K562 (cell line): ENCODE data around the gene AGAP1. TPM values are rescaled to one million over a fixed set of nuclear protein-coding genes. Genes with fewer than 3 reads are reported as not detected.

Experiments used
- ATAC-seq: fragments of 200-7000 bp; cut with Tn5 transposase; 3 replicates; pipeline ENCODE4 v1.9.1; 2020; ENCODE audit warnings: moderate library complexity
- BruUV-seq: library from RNA; stranded (reverse); fragments of 400-500 nt; replicated peaks from 2 replicates; lab custom pipeline; 2021; lab: Mats Ljungman, UMichigan
- CTCF ChIA-PET: fragments of 300-600 bp; formaldehyde crosslinking; extraction: SDS; loops from one replicate; lab custom pipeline; 2021; ENCODE audit warnings: low intra/inter-chr PET ratio; lab: Yijun Ruan, JAX
- POLR2A ChIA-PET: fragments of 300-600, 350-650 bp; sonication (Branson Sonifier 250); formaldehyde crosslinking; extraction: SDS; loops from one replicate; lab custom pipeline; 2021; ENCODE audit warnings: antibody characterized with exemption, inconsistent platforms; lab: Yijun Ruan, JAX
- DNase-seq, 4 experiments: peaks; one replicate each; pipeline versions ENCODE4 v3.0.0 to v3.0.0-alpha.2; 2011 to 2018; ENCODE audit warnings: low spot score in 3 of 4, mixed read lengths in 3 of 4; ENCODE audit errors: extremely low read depth in 1 of 4
- FAIRE-seq: peaks from 2 replicates; lab custom pipeline; 2011; peaks lifted over from hg19 to GRCh38; lab: Jason Lieb, UNC
- H2AFZ ChIP-seq: 2 replicates; pipeline ENCODE4 v1.6.0; 2011; ENCODE audit warnings: low read depth, low read length, control low read depth, inconsistent platforms
- H3K27ac ChIP-seq: fragments of 200-600 bp; 3 replicates; pipeline ENCODE4 v1.8.0; 2011; ENCODE audit warnings: low read depth, mild to moderate bottlenecking, control low read depth, inconsistent platforms, low read length, moderate library complexity, mixed read lengths; ENCODE audit errors: extremely low read depth
- H3K27me3 ChIP-seq, 2 experiments: fragments of 300-600 bp in 1 of 2; 2 replicates in 1 of 2; 3 replicates in 1 of 2; pipeline versions ENCODE4 v1.6.0 to v1.8.0; 2011; ENCODE audit warnings: inconsistent platforms in 2 of 2, low read length in 2 of 2, mild to moderate bottlenecking in 1 of 2, mixed read lengths in 1 of 2, moderate library complexity in 1 of 2; ENCODE audit not compliant: control insufficient read depth in 2 of 2, insufficient read depth in 2 of 2
- H3K36me3 ChIP-seq: fragments of 300-600 bp; 3 replicates; pipeline ENCODE4 v1.8.0; 2011; ENCODE audit warnings: mild to moderate bottlenecking, low read length, inconsistent platforms; ENCODE audit not compliant: control insufficient read depth, insufficient read depth
- H3K4me1 ChIP-seq, 2 experiments: fragments of 200-600 bp in 1 of 2; replicated peaks in 1 of 2; 2 replicates in 1 of 2; 3 replicates in 1 of 2; pipeline versions ENCODE4 v1.5.1 to v1.8.0; 2011; ENCODE audit warnings: inconsistent platforms in 2 of 2, low read length in 2 of 2, mild to moderate bottlenecking in 1 of 2, mixed read lengths in 1 of 2, moderate library complexity in 1 of 2; ENCODE audit not compliant: control insufficient read depth in 2 of 2, insufficient read depth in 2 of 2
- H3K4me2 ChIP-seq: 2 replicates; pipeline ENCODE4 v1.6.1; 2011; ENCODE audit warnings: low read length, control low read depth, inconsistent platforms, mixed read lengths; ENCODE audit not compliant: insufficient read depth
- H3K4me3 ChIP-seq: fragments of 200-600 bp; sonication (generic), shearing (Covaris generic); 2 replicates; pipeline ENCODE4 v1.5.1; 2016; ENCODE audit warnings: control low read depth, inconsistent platforms
- H3K79me2 ChIP-seq: fragments of 200-600 bp; 3 replicates; pipeline ENCODE4 v1.8.0; 2011; ENCODE audit warnings: low read length, inconsistent platforms; ENCODE audit not compliant: control insufficient read depth, insufficient read depth
- H3K9ac ChIP-seq, 2 experiments: 2 replicates each; pipeline versions ENCODE4 v1.6.0 to v1.6.1; 2011; ENCODE audit warnings: low read depth in 2 of 2, low read length in 2 of 2, control low read depth in 1 of 2, inconsistent platforms in 1 of 2, mild to moderate bottlenecking in 1 of 2, mixed read lengths in 1 of 2; ENCODE audit not compliant: insufficient read depth in 1 of 2
- H3K9me1 ChIP-seq: one replicate; pipeline ENCODE4 v1.6.0; 2011; ENCODE audit warnings: inconsistent platforms, mild to moderate bottlenecking, low read length, moderate library complexity; ENCODE audit not compliant: control insufficient read depth, insufficient read depth
- H3K9me3 ChIP-seq: replicated peaks from 2 replicates; pipeline ENCODE4 v1.5.1; 2011; ENCODE audit warnings: low read depth, low read length, inconsistent platforms; ENCODE audit not compliant: control insufficient read depth, insufficient read depth
- H4K20me1 ChIP-seq: replicated peaks from 2 replicates; pipeline ENCODE4 v1.6.1; 2011; ENCODE audit warnings: low read length, inconsistent platforms, mixed read lengths; ENCODE audit not compliant: control insufficient read depth, insufficient read depth
- CLOCK ChIP-seq: fragments of 250-450 bp; sonication (Bioruptor Pico); IDR thresholded peaks from 2 replicates; pipeline ENCODE4 v1.4.0; 2020; ENCODE audit warnings: mild to moderate bottlenecking, moderate library complexity, borderline replicate concordance
- DIDO1 ChIP-seq: fragments of 450-650 bp; IDR thresholded peaks from 2 replicates; pipeline ENCODE4 v1.6.1; 2016; ENCODE audit warnings: low read depth, missing biosample characterization, missing genetic modification characterization
- GTF2A2 ChIP-seq: IDR thresholded peaks from 2 replicates; pipeline ENCODE4 v1.6.1; 2016; ENCODE audit warnings: mild to moderate bottlenecking, missing genetic modification characterization, missing compliant biosample characterization
- HDGF ChIP-seq: fragments of 450-650 bp; IDR thresholded peaks from 2 replicates; pipeline ENCODE4 v1.6.1; 2016
- MTF1 ChIP-seq: fragments of 250-450 bp; sonication (Bioruptor Pico); IDR thresholded peaks from 2 replicates; pipeline ENCODE4 v1.9.0; 2021; ENCODE audit warnings: moderate library complexity, mild to moderate bottlenecking, inconsistent platforms, borderline replicate concordance
- NR2C2 ChIP-seq, 2 experiments: fragments of 200-800 bp in 1 of 2; sonication (Bioruptor generic) in 1 of 2; sonication (generic) in 1 of 2; formaldehyde crosslinking in 1 of 2; IDR thresholded peaks; 2 replicates each; pipeline versions ENCODE4 v1.6.1 to v1.8.0; 2016 to 2022; ENCODE audit warnings: mild to moderate bottlenecking in 1 of 2, missing compliant biosample characterization in 1 of 2, missing genetic modification characterization in 1 of 2, missing genetic modification reagents in 1 of 2
- OTX1 ChIP-seq: fragments of 450-650 bp; formaldehyde crosslinking; IDR thresholded peaks from 2 replicates; pipeline ENCODE4 v1.4.0; 2022; ENCODE audit warnings: mild to moderate bottlenecking
- POU5F1 ChIP-seq: fragments of 150-350 bp; IDR thresholded peaks from 2 replicates; pipeline ENCODE4 v1.6.1; 2014; ENCODE audit warnings: borderline replicate concordance, low read length, low read depth, mild to moderate bottlenecking; ENCODE audit not compliant: partially characterized antibody
- SMAD1 ChIP-seq: fragments of 150-350 bp; IDR thresholded peaks from 2 replicates; pipeline ENCODE4 v1.6.1; 2014; ENCODE audit warnings: low read length, low read depth; ENCODE audit not compliant: partially characterized antibody
- U2AF1 ChIP-seq: fragments of 200-400 bp; formaldehyde crosslinking; optimal IDR thresholded peaks from 2 replicates; pipeline ENCODE3; 2017; ENCODE audit warnings: mild to moderate bottlenecking, low read depth, low read length, moderate library complexity
- ZEB2 ChIP-seq: fragments of 450-650 bp; IDR thresholded peaks from 2 replicates; pipeline ENCODE4 v1.6.1; 2016
- ZNF263 ChIP-seq: sonication (generic); formaldehyde crosslinking; IDR thresholded peaks from 2 replicates; pipeline ENCODE4 v1.8.0; 2022; ENCODE audit warnings: mild to moderate bottlenecking, missing genetic modification reagents, borderline replicate concordance
- ZNF311 ChIP-seq: fragments of 250-450 bp; sonication (Bioruptor Pico); IDR thresholded peaks from 2 replicates; pipeline ENCODE4 v1.4.0; 2020; ENCODE audit warnings: mild to moderate bottlenecking, moderate library complexity
- ZNF644 ChIP-seq: fragments of 200-800 bp; sonication (Bioruptor generic); IDR thresholded peaks from 2 replicates; pipeline ENCODE4 v1.6.1; 2016; ENCODE audit warnings: low read depth, missing genetic modification characterization, missing compliant biosample characterization
- ZNF696 ChIP-seq: fragments of 250-450 bp; sonication (Bioruptor Pico); conservative IDR thresholded peaks from 2 replicates; pipeline ENCODE4 v1.4.0; 2020; ENCODE audit warnings: mild to moderate bottlenecking, moderate library complexity
- ZNF77 ChIP-seq: fragments of 250-450 bp; sonication (Bioruptor Pico); IDR thresholded peaks from 2 replicates; pipeline ENCODE4 v1.5.0; 2020
- WGBS: fragments of 100-300 bp; shearing (Covaris generic); methylation state at CpG from one replicate; pipeline ENCODE4 v1.1.6; 2016; ENCODE audit warnings: low coverage, mixed read lengths; ENCODE audit not compliant: insufficient coverage; ENCODE audit errors: missing lambda C conversion rate; 5-methylcytosine and 5-hydroxymethylcytosine counted together
- in situ Hi-C: fragments of 300-500 bp; cut with MboI; formaldehyde crosslinking; loops from 4 replicates; pipeline ENCODE4 v1.15.0; 2018; ENCODE audit warnings: inconsistent platforms, mixed read lengths
- intact Hi-C: fragments of 100-400 bp; cut with micrococcal nuclease; formaldehyde crosslinking; loops from 2 replicates; pipeline ENCODE4 v1.14.2; 2022
- polyA plus RNA-seq, 8 experiments: library from polyadenylated mRNA; depleted of rRNA in 4 of 8; stranded (reverse) in 5 of 8; unstranded in 3 of 8; fragments of >200 nt; fragmentation: Nextera tagmentation in 2 of 8; fragmentation: Illumina TruSeq in 1 of 8; extraction: Ambion mirVana in 2 of 8; extraction: Trizol in 1 of 8; gene quantifications; 2 replicates each; pipeline versions ENCODE4 v1.2.1 to v1.2.3, GENCODE V29; 2011 to 2014; ENCODE audit warnings: inconsistent platforms in 1 of 8, missing spikeins in 1 of 8
- total RNA-seq, 7 experiments: library from RNA; depleted of rRNA in 6 of 7; stranded (reverse); fragments of >200 nt in 6 of 7; fragmentation: Illumina TruSeq in 2 of 7; extraction: Trizol in 2 of 7; gene quantifications; 2 replicates each; pipeline versions ENCODE4 v1.2.1 to v1.2.3, GENCODE V29; 2011 to 2021; ENCODE audit warnings: low replicate concordance in 1 of 7

The AGAP1 gene
- total and polyA plus RNA-seq, 9 of the 15 experiments (the other 6 are each of a cell fraction or from before 2014, with no cell fraction given) = 1.3 to 24.0 (median 10.6) TPM

- Histone ChIP-seq H3K27ac (no peak overlapping the region), H3K36me3 (no peaks in the 10 kb centered on the region), H3K9ac (no peak overlapping the region), H3K79me2 (peaks cover 75% of the 10 kb centered on the region), H2AFZ (no peak overlapping the region), H3K9me1 (peaks cover 6% of the 10 kb centered on the region), H3K4me2 (no peak overlapping the region), H4K20me1 (peaks cover 56% of the 10 kb centered on the region), H3K9me3 (no peaks in the 10 kb centered on the region), H3K4me3 (no peak overlapping the region), H3K4me1 (peaks cover 5 to 12% of the 10 kb centered on the region in 2 experiments; a peak in 3 of 5 replicates), H3K27me3 (no peaks in the 10 kb centered on the region)
- BruUV-seq = no TSS peak
- FAIRE-seq (no peak), ATAC-seq (no peak), DNase-seq (no peak)
- 81% methylated on average over 19 of the region's 19 CpGs for whole genome bisulfite sequencing
- TF ChIP-seq CLOCK (CRISPR knock-in tag) = no peak
- no peak for TF ChIP-seq U2AF1
- TF ChIP-seq NR2C2 (CRISPR knock-in tag; IDR thresholded peaks at IDR 0.05) = no peak
- TF ChIP-seq NR2C2 (tag; IDR thresholded peaks at IDR 0.05) = no peak
- no peak for TF ChIP-seq HDGF
- TF ChIP-seq POU5F1 = no peak
- no peak for TF ChIP-seq ZNF644
- TF ChIP-seq ZNF311 = no peak
- TF ChIP-seq ZNF263 = no peak
- no peak for TF ChIP-seq ZNF696 (CRISPR knock-in tag)
- TF ChIP-seq ZEB2 = no peak
- TF ChIP-seq MTF1 (CRISPR knock-in tag) = no peak
- TF ChIP-seq SMAD1 = no peak
- no peak for TF ChIP-seq ZNF77
- no peak for TF ChIP-seq DIDO1 (tag)
- no peak for TF ChIP-seq OTX1 (CRISPR knock-in tag)
- no peak for TF ChIP-seq GTF2A2 (tag)
- in situ Hi-C loops (no loop called here), intact Hi-C loops (no loop called here)
- POLR2A ChIA-PET = interaction anchor here (0.7 to 0.8 kb wide), 2 partner anchors 18 to 20 kb away, joined by 3 to 4 read pairs; no protein-coding TSS in a partner anchor
- CTCF ChIA-PET = no interaction called here
Measured at GRCh38 chr2:235549735-235550377, 56.0 kb downstream of the AGAP1 start.
